HG02763 (cell line): ENCODE data around the gene TUSC7.

ENCODE experiments used
- ATAC-seq: cut with Tn5 transposase; IDR thresholded peaks from one replicate; pipeline ENCODE4 v1.9.1; 2021; ENCODE audit warnings: mild to moderate bottlenecking, moderate library complexity; ENCODE audit not compliant: unreplicated experiment

TUSC7 gene

DNA sequence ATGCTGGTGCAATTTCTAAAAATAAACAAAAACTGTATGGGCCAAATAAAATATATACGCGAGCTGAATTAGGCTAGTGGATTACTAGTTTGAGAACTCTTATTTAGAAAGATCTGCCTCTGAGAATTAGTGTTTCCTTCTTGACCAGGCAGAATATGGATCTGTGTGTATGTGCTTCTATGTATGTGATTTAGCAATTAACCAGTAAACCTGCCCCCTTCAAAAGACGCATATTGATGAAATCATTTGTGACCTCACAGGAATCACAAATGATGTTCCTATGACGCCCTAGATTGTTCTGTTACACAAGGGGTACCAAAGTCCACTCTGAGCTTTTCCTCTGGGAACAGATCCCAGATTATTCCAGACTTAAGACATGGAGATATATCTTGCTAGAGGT lies at the start of gene TUSC7:
Gene TUSC7 (plus strand): TSS at position 301 of the 400 bp plus-strand sequence.
- ATAC-seq, result no peak

DNA sequence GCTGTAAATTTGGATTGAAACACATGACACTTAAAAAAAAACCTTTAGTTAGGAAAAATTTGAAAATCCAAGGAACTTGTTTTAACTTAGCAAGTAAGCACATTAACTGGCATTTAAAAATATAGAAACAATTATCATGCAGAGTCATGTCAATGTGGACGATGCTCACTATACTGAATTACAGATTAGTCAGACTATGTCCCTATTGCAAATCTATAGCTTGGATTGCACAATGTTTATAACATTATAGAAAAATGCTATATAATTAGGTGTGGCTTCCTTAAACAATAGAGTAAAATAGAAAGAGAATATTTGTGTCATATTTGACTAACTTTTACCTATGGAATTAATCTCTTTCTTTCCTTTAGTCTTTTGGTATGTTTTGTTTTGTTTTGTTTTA lies 48.4 kb upstream of the TUSC7 start:
- ATAC-seq, result no peak

DNA sequence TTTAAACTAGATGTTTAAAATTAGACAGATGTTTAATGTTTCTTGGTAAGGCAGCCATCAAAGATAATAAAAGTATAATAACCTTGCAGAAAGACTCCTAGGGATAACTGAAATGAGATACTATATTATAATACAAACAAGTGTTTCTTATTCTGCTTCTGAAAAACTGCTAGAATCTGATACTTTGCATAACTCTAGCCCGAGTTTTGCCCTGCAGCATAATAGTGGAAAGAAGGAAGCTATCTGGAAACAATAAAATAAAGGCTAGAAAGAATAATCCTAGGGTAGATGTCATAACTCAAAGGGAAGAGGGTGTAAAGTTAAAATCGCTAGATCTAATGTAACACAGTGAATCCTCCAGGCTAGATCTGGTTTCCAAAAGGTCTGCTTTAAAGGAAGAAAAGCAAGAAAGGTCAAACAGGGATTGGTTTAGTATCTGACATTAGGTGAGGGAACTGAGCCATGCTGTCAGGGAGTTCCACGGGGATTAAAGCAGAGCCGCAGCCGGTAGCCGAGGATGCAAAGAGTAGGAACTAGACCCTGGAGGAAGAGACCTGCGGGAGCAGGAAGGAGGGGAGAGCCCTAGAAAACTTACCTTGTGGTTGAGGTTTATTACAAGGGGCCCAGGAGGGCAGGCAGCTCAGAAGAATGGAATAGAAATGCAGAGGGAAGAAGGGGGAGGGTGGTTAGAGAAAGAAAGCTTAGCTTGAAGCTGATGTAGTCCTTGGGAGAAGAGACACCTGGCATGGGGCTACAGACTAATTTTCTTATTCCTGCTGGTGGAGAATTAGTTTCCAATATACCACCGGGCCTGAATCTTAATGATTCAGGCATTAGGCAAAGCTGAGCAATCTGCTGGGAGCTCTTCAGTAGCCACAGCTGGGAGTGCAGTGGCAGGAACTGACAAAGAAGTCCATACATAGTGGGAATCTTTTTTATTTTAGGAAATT lies 46.1 kb upstream of the TUSC7 start:
- ATAC-seq, result no peak

DNA sequence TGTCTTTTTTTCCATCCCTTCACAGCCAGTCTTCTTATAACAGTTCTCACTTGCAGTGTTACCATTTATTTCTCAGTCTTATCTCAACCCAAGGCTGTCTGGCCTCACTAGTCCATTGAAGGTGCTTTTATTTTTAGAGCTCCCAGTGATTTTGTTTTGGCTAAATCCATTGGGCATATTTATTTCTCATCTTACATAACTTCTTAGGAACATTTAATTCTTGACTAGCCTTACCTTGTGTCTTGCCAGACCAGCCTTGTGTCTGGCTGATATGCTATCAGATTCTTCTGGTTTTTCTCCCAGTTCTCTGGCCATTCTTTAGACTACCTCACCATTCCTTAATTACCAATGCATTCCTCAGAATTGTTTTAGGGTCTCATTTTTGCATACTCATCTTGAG lies 42.3 kb upstream of the TUSC7 start:
- no peak for ATAC-seq

DNA sequence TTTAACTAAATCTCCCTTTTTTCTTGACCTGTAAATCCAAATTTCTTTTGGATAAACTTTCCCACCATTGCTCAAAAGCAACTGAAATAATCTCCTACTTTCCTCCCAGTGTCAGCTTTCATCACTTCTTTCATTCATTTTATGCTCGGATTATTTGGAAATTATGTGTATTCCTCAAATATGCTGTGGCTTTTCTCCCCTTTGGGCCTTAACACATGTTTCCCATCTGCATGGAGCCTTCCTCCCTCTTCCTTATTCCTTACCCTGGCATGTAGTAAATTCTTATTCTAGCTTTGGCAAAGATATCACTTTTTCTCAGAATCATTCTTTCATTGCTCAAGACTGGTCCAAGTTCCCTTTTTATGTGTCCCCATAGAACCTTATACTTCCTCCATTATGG lies 41.8 kb upstream of the TUSC7 start:
- no peak for ATAC-seq

DNA sequence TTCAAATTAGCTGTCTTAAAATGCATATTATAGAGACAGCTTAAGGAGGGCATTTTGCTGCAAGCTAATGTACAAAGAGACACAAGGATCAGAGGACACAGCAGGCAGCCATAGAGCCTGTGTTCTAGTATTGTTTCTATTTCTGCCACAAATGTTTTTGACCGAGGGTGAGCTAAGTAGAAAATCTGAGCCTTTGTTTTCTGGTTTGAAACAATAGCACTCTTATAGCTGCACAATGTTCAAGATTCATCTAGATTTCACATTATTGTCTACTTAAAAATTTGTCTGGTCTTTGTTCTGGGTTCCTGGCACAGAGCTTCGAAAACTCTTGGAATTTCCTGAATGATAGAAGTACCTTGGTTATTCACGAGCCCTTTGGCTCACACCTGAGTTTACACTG lies 40.0 kb upstream of the TUSC7 start:
- ATAC-seq, result no peak

DNA sequence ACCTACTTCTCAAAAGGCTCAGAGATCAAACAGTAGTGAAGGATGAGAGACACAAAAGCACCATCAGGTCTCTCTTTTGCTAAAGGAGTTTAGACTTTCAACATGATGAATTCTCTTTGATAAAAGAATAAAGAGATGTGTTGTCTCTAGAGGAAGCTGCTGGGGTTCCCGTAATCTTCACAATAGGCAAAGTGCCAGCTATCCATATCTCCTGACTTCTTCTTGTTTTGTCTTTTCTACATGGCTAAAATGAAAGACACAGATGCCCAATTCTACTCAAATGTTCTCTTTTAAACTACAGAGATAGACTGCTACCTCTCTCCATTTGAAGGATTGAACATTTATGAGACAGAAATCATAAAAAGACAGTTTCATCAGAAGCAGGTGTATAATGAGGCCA lies 38.4 kb upstream of the TUSC7 start:
- no peak for ATAC-seq

DNA sequence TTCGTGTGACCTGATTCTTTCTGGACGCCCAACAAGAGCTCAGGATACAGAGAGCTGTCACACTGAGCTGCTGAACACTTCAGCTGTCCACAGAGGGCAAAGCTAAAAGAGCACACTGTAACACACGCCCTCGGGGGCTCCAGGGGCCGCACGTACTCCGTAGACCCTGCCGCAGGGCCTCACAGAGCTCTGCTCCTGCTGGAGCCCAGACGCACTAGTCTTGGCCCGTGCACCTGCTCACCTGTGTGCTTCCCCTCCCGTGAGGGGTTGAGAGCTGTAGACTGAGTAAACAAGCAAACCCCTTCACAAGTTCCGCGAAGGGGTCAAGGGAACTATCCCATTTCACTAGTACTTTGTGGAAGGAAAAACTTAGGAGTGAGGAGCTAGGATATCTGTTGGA lies 30.7 kb upstream of the TUSC7 start:
- no peak for ATAC-seq

DNA sequence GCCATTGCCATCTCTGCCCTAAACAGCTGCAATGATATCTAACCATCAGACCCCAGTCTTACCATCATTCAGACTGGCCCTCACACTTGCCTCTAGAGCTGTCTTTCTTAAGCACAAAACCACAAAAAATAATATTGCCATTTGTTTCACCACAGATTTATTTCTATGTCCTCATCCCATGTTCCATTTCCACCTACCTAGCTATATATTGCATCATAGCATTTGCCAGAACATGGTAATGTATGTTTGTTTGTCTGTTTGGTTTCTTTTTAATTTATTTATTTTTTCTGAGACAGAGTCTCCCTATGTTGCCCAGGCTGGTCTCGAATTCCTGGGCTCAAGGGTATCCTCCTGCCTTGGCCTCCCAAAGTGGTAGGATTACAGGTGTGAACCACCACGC lies 18.5 kb upstream of the TUSC7 start:
- no peak for ATAC-seq

DNA sequence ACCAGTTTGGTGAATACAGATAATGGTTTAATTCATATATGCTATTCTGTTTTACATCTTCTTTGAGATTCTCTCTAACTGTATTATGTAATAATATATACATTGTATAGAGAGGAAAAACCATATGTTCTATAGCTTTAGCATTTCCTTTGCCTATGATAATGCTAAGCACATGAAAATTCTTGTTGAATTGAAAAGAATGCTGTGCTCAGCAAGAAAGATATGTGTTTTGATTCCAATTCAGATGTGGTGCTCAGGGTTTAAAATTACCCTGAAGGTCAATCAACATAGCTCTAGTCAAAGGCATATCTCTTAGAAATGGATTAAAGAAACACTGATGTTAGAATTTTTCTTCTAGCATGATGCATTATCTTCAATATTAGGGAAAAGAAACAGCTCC lies 8.5 kb upstream of the TUSC7 start:
- ATAC-seq, result no peak

DNA sequence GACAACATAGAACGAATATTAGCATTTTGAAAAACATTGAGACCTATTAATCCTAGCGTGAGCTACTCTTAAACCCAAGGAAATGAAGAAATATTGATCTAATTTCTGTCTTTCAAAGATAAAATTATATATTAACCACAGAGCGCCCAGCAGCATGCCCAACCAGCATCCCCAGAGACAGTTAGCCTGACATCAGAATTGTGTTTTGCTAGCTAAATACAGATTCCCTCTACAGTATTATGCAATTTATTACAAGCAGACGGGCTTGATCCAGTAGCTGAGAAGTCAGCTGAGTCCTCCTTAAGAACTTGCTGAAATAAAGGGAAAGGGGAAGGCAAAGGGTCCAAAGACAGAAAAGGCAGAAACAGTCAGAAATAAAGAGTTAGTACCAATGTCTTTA lies 7.2 kb upstream of the TUSC7 start:
- ATAC-seq, result no peak

DNA sequence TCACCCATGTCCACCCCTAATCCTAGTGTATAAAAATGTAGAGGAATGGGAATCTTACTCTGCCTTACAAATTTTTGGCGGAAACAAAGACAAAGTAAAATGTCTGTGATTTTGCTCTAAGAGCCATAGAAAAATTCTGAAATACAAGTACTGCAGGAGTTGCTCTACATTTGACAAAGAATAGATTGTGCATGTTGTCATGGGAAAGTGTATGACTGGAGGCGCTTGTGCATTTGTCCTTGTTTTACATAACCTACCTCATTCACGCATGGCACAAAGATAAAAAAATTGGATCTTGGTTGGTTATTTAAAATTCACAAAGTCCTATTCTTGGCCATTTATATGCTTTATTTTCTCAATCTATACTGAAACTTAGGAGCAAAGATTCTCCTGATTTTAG lies 2.0 kb upstream of the TUSC7 start:
- ATAC-seq, result no peak

DNA sequence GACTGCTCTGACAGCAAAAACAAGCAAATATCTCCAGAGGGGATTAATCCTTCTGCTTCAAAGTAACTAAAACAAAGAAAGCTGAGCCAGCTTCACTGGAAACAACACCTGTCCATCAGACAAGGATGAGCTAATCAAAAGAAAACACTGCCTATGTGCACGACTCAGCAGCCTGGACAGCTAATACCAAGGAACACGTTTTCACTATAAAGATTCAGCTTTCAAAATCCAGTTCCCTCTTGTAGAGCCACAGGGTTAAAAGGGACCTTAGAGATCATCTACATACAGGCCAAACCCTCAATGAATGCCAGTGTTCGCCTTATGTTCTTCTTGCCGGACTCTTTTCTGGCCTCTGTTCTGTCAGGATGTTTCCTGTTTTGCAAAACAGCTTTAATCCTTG lies 6.9 kb downstream of the TUSC7 start:
- no peak for ATAC-seq

DNA sequence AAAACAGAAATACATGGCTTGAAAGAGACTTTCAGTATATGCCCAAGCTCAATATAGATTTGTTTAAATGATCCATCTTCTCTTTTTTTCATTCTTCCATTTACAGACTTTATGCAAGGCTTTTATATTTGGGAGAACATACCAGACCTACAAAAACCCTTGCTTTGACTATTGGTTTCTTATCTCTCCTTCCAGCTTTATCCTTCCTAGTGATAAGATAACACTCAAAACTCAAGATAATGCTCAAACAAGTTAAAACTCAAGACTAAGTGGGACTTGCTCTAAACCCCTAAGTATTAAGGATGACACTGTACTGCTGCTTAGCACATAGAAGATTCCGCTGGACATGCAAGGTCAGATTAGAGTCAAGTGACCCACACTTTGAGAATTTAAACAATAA lies 8.0 kb downstream of the TUSC7 start:
- no peak for ATAC-seq

DNA sequence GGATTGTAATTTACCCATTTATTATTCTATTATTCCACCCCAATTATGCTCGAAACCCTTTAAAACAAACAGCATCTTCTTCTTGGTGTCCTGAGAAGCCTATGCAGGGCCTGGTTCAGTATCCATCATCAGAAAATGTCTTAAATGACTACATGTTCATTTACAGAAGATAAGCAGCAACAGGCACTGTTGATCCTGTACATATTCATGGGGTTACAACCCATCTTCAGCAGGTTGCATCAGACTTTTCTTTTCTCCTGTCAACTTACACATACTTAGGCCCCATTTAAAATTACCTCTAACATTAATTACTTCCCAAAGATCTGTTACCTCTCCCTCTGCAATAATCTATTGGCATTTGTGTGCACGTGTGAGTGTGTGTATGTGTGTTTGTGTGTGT lies 18.9 kb downstream of the TUSC7 start:
- ATAC-seq, result no peak

DNA sequence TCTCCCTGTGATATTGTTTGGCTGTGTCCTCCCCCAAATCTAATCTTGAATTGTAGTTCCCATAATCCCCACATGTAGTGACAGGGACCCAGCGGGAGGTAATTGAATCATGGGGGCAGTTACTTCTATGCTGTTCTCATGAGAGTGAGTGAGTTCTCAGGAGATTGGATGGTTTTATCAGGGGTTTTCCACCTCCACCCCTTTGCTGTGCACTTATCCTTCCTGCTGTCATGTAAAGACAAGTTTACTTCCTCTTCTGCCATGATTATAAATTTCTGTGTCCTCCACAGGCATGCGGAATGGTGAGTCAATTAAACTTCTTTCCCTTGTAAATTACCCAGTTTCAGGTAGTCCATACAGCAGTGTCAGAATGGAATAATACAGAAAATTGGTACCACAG lies 24.7 kb downstream of the TUSC7 start:
- ATAC-seq, result no peak

DNA sequence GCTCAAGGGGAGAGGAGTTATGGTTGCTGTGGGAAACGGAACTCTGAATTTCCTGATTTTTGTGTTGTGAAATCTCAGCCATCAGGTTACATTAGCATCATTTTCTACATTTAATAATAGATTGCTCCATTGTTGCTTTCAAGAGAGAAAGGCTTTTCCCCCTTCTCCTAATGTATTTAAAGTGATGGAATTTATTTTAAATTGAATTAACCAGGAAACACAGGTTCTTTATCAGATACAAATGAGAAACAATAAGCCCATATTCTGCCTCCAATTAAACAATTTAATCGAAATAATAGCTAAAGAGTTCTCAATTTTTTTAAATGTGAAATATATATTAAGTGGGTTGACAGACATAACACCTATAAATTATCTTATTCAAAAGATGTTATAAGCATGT lies 30.1 kb downstream of the TUSC7 start:
- ATAC-seq, result no peak

DNA sequence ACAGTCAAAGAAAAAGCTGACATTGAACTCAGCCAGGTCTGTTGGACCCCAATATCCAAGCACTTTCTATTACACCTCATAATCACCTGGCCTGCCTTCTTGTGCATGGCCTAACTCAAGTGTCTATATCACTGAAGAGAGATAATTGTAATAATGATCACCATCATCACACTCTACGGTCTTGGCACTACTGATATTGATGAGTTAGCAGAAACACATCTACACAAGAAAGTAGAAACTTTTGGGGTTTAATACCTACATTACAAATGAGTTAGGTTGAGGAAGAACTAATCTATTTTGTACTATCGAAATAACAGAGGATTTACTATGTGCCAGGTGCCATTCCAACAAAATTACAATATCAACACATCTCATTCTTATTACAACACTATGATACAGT lies 30.7 kb downstream of the TUSC7 start:
- no peak for ATAC-seq

DNA sequence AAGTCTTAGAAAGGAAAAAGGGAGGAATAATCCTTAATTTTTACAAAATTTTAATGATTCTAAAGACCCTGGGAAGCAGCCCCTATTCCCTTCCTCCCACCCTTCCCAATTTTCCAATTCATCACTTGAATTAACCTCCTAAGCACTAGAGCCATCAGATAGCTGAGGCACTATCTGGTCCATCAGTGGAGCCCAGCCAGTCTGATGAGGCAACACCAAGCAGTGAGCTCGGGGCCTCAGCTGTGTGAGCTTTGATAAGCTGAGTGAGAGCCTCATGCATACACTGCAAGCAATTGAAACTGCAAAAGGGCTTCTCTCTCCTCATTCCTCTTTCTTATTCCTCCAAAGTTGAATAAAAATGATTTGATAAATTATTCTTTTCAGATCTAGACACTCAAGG lies 31.9 kb downstream of the TUSC7 start:
- no peak for ATAC-seq

DNA sequence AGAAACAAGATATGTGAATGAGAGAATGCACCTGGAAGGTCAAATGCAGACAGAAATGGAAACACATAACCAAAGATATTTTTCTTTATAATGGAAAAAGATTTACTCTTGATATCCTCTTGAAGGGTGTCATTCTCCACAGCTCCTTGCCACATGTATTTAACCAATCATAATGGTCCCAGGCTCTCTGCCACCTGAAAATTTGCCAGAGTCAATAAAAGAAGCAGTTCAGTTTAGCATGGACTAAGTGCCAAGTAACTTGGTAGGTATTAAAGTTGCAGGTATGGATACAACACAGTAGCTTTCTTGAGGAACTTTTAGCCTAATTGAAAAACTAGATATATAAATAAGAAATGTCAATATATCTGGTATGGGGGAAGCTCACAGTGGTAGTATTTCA lies 33.5 kb downstream of the TUSC7 start:
- no peak for ATAC-seq

DNA sequence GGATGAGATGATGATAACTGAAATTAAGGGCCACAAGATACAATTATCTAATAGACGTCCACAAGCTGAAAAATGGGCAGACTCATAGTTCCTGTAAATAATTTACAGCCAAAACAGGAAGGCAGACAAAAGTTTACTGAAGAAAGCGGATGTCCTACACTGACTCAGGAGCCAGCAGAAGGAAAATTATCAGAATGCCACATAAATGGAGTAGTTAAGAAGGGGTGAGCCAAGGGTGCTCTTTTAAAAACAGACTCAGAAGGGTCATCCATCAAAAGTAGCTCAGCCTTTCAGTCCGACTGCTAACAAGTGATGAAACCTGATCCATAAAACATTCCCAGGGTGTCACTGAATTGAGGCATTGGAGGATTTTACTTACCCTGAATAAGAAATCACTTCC lies 39.8 kb downstream of the TUSC7 start:
- no peak for ATAC-seq

DNA sequence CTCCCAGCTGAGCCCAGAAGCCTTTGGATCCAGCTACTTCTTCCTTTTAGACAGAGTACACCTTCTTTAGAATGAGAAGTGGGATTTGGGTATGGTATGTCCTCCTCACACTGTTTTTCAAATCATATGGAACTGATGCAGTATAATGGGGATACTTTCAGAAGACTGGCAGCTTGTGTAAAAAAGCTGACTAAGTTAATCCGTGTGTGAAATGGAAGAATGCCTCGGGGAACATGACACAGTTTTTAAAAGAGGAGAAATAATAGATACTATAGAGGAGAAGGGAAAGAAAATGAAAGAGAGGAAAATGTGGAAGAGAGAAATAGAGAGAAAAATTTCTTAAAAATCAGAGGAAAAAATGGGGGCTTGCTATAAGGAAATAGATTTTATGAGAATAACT lies 47.7 kb downstream of the TUSC7 start:
- no peak for ATAC-seq

DNA sequence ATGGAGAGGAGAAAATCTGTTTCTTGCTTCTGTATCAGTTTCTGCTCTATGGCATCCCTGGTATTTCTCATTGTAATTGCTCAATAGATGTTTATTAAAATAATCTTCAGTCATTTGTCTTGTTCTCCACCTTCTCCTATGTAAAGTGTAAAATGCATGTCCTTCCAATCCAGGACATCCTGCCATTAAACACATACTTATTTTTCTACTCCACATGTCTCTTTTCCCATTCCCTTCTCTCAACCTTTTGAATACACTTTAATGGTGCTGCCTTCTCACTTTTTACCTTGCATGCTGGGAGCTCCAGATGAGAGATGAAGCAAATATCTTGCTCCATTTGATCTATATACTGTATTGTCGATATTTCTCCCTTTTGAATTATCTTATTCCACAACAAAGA lies 49.7 kb downstream of the TUSC7 start:
- ATAC-seq, result no peak
